HG03039 (cell line): ENCODE measurements around the gene TP73.
"Not testable (repeated sequence)": the region's sequence is repeated elsewhere in the genome, so short reads cannot be mapped to it uniquely, and the experiment has no call there.

Experiments used
- ATAC-seq: cut with Tn5 transposase; IDR thresholded peaks from one replicate; pipeline ENCODE4 v1.9.1; 2021; ENCODE audit warnings: mild to moderate bottlenecking, moderate library complexity; ENCODE audit not compliant: unreplicated experiment

TP73 gene

DNA sequence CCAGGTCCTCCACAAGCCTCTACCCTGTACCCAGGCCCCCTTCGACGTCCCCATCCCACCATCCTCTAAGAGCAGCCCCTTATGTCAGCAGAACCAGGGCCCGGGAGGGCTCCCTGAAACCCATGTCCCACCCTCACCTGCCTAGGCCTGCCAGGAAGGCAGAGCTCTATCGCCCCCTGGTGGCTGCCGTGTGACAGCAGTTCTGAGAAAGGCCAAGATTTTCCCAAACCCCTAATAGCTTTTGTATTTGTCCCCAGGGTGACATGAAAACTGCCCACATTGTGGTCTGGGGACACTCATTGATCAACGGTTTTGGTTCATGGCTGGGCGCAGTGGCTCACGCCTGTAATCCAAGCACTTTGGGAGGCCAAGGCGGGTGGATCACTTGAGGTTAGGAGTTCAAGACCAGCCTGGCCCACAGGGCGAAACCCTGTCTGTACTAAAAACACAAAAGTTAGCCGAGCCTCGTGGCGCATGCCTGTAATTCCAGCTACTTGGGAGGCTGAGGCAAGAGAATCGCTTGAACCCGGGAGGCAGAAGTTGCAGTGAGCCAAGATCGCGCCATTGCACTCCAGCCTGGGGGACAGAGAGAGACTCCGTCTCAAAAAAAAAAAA is 72.2 kb downstream of the TP73 start:
- not testable (repeated sequence) for ATAC-seq

DNA sequence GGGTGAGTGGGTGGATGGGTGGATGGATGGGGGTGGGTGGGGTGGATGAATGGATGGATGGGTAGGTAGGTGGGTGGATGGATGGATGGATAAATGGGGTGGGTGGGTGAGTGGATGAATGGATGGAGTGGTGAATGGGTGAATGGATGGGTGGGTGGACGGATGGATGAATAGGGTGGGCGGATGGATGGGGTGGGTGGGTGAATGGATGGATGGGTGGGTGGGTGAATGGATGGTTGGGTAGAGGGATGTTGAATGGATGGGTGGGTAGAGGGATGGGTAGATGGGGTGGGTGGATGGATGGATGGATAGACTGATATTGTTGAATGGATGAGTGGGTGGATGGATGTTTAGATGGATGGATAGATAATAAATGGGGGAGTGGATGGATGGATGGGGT is 73.0 kb downstream of the TP73 start:
- ATAC-seq: no peak

DNA sequence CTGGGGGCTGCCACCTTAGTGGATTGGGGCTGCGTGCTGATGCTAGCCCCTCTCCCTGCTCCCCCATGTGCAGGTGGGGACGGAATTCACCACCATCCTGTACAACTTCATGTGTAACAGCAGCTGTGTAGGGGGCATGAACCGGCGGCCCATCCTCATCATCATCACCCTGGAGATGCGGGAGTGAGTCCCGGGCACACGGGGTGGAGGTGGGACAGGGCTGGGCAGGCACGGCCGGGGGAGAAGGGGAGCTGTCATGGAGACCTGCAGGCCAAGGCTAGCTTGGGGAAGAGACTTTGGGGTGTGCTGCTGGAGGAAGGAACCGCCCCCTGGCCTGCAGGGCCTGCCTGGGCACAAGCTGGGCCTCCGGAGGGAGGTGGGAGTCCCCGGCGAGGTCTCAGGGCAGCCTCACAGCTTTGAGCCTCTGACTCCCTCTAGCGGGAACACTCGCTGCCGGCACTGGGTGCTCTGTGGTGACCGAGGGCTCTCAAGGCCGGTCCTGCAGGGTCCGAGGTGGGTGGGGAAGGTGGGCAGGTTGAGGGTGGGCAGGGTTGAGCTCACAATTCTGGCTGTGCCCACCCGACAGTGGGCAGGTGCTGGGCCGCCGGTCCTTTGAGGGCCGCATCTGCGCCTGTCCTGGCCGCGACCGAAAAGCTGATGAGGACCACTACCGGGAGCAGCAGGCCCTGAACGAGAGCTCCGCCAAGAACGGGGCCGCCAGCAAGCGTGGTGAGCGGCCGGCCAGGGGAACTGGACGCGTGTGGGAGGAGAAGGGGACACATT is 74.9 kb downstream of the TP73 start:
- no peak for ATAC-seq

DNA sequence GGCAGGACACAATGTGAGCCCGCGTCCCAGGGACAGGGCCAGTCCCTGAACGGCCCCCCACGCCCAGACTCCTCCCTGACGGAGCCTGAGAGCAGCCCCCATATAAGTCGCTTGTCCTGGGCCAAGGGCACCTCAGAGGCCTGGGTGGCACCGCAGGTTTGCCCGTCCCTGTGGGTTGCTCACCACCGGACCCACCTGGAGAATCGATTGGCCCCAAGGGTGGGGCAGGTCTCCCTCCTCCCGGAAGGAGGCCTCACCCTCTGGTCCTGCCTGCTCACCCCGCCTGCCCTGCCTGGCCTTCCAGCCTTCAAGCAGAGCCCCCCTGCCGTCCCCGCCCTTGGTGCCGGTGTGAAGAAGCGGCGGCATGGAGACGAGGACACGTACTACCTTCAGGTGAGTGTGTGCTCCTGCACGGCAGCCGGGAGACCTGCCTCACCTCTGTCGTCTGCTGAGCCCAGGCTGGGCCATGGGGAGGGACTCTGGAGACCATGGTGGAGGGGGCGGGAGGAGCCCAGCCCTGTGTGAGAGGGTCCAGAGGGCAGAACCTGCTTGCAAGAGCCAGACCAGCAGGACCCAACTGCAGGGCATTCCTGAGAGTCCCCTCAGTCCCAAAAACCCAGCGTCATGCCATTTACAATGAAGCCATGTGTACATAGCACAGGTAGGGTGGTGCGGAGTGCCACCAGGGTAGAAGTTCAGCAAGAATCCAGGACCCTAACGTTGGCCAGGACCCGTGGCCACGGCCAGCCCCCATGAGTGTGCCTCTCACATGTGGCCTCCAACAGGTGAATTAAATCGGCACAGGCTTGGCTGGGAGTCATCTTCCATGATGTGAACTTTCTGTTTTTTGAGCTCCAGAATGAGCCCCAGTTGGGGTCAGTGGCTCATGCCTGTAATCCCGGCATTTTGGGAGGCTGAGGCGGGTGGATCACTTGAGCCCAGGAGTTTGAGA is 75.8 kb downstream of the TP73 start:
- no peak for ATAC-seq

DNA sequence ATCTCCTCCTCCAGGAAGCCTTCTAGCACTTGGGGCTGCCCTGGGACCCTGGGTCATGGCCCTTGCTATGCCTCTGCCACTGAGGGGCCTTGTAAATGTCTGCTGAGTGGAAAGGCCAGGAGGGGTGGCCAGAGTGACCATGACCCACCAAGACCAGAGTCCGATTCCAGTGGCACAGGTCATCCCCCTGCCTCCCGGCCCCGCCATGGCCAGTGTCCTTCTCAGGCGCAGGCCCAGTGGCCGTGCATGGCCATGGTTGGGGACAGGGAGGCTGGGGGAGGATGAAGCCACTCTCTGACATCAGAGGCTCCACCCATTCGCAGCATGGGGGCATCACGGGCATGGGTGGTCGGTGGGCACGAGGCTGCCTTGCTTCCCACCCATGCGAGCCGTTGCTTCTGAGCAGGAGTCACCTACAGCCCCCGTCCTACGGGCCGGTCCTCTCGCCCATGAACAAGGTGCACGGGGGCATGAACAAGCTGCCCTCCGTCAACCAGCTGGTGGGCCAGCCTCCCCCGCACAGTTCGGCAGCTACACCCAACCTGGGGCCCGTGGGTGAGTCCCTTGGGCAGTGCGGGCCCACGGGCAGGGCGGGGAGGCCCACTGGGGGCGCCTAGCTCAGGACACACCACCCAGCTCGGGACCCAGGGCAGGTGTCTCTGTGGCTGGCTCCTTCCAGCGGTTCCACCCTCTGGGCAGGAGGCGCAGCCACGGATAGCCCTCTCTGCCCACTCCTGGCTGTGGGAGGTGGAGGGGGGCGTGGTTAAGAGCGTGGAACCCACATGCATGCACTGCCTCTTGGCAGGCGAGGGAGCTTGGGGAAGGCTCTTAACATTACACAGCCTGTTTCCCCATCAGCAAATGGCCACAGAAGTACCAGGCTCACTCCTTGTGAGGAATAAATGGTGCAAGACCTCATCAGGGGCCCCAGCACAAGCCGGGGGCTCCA is 77.6 kb downstream of the TP73 start:
- no peak for ATAC-seq

DNA sequence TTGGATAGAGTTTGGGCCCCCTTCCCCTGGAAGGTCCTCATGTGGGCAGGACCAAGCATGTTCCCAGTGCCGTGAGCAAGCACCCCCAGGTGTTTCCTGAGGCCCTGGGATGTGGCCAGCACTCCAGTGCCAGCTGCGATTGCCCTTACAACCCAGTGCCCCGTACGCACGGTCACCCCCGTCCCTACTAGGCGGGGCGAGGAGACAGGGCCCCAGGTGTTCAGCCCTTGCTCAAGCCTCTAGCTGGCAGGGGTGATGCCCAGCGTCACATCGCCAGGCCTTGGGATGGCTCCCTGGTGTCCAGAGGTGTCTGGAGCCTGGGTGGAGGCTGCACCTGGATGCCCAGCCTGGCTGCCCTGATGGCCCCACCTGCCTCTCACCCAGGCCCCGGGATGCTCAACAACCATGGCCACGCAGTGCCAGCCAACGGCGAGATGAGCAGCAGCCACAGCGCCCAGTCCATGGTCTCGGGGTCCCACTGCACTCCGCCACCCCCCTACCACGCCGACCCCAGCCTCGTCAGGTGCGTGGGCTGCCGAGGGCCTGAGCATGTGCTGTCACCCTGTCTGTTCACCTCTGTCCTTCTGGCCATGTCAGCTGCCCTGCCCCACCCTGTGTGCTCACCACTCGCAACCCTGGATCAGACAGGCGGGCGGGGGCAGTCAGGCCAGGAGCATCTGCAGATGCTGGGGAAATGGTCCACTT is 78.4 kb downstream of the TP73 start:
- ATAC-seq: no peak

DNA sequence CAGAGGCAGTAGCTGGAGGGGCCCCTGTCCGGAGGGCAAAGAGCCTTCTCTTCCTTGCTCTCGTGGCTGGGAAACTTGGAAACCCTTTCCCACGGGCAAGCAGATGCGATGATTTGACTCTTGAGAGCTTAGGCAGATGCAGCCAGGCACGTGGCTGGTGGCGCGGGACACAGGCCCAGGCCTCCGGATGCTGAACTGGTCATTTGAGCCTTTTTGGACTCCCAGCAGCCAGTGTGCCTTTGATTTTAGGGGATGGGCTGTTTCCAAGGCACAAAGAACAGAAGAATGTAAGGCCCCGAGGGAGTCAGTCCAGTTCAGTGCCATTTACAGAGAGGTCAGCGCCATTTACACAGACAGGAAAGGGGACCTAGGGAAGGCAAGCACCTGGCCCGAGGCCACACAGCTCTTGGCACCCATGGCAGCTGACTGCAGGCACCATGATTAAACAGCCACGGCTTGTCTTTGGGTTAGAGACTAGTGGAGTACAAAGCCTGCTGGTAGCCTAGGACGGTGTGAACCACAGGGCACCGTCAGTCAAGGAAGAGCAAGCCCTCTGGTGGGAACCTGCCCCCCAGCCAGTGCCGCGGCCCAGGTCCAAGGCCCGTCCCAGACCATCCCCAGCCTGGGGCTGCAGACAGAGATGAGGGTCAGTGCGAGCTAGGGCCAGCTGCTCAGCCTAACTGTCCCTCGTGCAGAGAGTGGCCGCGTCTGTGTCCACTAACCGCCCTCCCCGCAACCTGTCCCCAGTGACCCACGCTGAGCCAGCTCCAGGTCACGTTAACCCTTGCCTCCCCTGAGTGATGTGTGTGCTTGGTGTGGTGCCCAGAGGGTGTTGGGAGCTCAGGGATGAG is 79.5 kb downstream of the TP73 start:
- no peak for ATAC-seq

DNA sequence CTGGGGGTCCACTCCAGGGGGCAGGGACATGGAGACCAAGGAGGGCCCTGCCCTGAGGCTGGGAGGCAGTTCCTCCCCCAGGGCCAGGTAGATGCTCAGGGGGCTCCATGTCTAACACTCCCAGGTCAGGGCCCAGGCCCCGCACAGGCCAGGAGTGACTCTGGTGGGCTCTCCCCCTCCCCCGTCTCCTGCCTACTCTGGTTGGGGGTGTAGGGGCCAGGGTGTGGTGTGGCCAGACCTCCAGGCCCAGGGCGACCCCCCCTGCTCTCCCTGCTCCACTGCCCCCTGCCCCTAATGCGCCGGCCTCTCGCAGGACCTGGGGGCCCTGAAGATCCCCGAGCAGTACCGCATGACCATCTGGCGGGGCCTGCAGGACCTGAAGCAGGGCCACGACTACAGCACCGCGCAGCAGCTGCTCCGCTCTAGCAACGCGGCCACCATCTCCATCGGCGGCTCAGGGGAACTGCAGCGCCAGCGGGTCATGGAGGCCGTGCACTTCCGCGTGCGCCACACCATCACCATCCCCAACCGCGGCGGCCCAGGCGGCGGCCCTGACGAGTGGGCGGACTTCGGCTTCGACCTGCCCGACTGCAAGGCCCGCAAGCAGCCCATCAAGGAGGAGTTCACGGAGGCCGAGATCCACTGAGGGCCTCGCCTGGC is 80.2 kb downstream of the TP73 start:
- ATAC-seq: no peak

DNA sequence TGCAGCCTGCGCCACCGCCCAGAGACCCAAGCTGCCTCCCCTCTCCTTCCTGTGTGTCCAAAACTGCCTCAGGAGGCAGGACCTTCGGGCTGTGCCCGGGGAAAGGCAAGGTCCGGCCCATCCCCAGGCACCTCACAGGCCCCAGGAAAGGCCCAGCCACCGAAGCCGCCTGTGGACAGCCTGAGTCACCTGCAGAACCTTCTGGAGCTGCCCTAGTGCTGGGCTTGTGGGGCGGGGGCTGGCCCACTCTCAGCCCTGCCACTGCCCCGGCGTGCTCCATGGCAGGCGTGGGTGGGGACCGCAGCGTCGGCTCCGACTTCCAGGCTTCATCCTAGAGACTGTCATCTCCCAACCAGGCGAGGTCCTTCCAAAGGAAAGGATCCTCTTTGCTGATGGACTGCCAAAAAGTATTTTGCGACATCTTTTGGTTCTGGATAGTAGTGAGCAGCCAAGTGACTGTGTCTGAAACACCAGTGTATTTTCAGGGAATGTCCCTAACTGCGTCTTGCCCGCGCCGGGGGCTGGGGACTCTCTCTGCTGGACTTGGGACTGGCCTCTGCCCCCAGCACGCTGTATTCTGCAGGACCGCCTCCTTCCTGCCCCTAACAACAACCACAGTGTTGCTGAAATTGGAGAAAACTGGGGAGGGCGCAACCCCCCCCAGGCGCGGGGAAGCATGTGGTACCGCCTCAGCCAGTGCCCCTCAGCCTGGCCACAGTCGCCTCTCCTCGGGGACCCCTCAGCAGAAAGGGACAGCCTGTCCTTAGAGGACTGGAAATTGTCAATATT is 81.0 kb downstream of the TP73 start:
- ATAC-seq: no peak

DNA sequence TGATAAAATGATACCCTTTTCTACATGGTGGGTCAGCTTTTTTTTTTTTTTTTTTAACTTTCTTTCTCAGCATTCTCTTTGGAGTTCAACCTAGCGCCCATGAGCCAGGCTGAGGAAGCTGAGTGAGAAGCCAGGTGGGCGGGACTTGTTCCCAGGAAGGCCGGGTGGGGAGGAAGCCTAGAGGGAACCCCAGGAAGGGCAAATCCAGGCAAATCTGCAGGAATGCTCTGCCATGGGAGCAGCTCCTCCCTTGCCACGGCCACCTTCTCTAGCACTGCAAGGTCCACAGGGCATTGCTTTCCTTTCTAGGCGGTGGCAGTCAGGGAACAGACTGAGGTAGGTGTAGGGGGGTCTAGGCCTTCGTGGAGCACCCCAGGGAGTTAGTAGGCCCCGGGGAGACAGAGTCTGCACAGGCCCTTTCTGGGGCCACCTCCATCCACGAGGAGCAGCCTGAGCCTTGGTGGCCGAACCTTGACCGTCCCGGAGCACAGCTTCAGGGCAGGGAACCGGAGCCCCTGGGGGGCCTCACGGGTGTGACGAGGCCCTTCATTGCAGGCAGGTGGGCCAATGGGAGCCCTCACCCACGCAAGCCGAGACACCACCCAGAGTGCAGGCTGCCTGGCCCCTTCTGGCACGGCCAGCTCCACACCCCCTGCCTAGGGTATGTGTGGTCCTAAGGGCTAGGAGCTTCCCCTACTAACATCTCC is 81.7 kb downstream of the TP73 start:
- ATAC-seq: no peak

DNA sequence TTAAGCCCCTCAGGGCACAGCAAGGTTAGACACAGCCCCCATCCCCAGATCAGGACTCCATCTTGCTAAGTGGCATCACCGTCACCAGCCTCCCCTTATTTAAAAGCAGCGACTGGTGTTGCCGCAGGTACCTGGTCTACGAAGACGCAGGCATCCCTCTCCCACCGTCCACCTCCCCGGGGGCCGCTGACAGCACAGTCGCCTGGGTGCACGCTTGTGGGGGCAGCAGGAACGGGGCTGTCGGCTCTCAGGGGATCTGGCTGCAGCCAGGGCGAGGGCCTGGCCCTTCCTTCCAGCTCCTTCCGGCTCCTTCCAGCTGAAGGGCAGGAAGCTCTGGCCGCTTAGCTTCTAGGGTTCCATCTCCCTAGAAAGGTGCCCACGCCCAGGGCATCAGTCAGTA is 82.3 kb downstream of the TP73 start:
- no peak for ATAC-seq

DNA sequence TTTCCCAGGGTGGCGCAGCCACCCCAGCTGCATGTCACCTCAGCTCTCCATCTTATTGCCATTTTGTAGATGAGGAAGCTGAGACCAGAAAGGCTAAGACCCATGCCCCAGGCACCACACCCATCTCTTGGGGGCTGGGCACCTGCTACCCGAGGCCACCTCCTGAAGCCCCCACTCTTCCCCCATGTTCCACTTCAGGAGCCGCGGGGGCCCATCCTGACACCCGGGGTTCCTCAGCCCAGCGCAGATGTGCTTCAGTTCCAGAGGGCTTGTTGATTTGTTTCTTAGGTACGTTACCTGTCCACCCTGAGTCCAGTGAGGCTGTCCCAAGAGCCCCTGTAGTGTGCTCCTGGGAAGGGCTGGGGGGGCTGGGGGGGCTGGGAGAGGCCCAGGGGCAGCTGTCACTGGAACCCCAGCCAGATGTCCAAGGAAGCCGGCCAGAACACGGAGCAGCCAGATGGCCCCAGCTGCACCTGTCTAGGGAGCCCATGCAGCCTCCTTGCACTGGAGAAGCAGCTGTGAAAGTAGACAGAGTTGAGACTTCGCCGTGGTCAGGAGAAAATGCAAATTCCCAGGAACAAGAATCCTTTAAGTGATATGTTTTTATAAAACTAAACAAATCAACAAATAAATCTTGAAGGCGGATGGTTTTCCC is 82.8 kb downstream of the TP73 start:
- ATAC-seq: no peak

DNA sequence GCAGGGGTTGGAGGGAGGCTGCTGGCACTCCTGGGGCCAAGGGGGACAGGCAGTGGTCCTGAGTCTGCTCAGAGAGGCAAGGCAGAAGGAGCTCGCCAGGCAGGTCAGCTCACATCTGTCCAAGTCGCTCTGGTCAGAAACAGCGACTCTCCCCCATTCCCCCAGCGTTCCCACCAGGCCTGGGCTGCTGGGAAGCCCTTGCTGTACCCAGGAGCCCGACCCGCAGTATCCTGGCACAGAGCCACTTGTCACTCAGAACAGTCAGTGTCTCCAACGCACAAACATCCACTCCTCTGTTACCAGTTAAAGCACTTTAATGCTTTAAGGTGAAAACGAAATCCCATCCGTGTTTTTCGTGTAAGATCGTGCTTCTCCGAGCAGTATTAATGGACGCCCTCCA is 83.4 kb downstream of the TP73 start:
- ATAC-seq: no peak

DNA sequence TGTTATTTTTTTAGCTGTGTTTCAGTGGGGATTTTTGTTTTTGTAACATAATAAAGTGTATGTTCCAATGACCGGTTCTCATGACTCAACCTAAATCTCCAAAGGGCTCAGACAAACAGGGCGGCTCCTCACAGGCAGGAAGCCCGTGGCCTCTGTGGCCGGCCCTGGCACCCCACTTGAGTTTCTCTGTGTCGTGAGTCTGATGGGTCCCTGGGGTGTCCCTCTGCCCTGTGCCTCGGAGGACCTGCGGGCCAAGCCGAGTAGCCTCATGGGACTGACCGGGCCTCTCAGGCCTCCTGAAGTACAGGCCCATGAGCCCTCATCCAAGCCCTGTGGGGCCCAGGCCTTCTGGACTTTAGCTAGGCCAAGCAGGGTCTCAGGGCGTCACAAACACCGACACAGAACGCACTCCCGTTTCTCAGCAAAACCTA is 83.8 kb downstream of the TP73 start:
- ATAC-seq: no peak

DNA sequence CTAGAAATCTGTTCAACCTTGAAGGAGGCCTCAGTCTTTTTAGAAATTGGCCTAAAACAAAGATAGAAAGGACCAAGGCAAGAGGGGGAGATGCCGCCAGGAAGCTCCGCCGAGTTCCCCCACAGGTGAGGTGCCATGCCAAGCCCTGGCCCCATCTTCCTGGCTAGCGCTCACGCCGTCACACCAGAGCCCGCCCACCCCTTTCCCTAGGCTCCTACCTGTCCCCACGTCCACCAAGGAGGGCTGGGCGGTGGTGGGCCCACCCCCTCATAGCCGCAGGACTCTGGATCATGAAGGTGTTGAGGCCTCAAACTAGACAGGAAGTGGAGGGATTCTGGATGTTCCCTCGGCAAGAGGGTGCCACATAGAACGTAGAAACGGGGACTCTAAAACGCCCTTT is 84.4 kb downstream of the TP73 start:
- ATAC-seq: no peak

DNA sequence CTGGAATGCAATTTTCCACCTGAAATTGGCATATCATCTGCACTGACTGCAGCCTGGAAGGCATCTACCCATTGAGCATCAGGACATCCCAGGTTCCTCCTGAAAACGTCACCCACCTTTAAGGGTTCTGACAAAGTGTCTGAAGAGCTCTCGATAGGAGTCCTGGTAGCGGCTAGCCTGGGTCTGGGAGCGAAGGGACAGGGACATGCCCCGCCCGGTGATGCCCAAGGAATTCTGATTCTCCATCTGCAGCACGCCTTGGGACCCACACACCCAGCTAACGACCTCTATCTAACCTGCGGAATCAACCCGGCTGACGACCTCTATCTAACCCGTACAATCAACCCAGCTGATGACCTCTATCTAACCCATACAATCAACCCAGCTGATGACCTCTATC is 86.6 kb downstream of the TP73 start:
- ATAC-seq: no peak

DNA sequence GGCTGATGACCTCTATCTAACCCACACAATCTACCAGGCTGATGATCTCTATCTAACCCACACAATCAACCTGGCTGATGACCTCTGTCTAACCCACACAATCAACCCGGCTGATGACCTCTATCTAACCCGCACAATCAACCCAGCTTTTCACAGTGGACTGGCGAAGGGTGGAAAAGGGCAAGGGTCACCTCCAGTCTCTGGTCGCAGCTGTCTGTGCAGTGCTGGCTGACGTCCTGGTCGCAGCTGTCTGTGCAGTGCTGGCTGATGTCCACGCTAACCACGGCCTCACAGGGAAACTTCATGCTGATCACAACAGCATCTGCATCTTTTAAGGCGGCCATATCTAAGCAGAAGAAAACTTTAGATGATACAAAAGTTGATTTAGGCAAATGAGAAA is 87.7 kb downstream of the TP73 start:
- no peak for ATAC-seq
